Liver (tissue), 9 donors: ENCODE data around the gene ABAT. TPM values are rescaled to one million over a fixed set of nuclear protein-coding genes. Genes with fewer than 3 reads are reported as not detected.

Experiments used
- DNase-seq: peaks from one replicate; pipeline ENCODE4 v3.0.0-alpha.2; 2017; ENCODE audit warnings: low spot score
- H3K27ac ChIP-seq, 2 donors: one replicate each; pipeline ENCODE4 v1.7.0; 2013; ENCODE audit warnings: inconsistent platforms in 2 of 2, low read length in 2 of 2, control low read depth in 1 of 2, low read depth in 1 of 2, mild to moderate bottlenecking in 1 of 2
- H3K27me3 ChIP-seq, 4 donors: one replicate each; pipeline versions ENCODE4 v1.6.1 to v1.7.0; 2013; ENCODE audit warnings: low read length in 3 of 4, inconsistent platforms in 1 of 4, mild to moderate bottlenecking in 1 of 4, moderate library complexity in 1 of 4; ENCODE audit not compliant: control insufficient read depth in 4 of 4, insufficient read depth in 4 of 4
- H3K36me3 ChIP-seq, 4 donors: one replicate each; pipeline versions ENCODE4 v1.6.1 to v1.7.0; 2013; ENCODE audit warnings: low read length in 3 of 4, mild to moderate bottlenecking in 3 of 4, low read depth in 1 of 4, moderate library complexity in 1 of 4; ENCODE audit not compliant: control insufficient read depth in 4 of 4, insufficient read depth in 3 of 4
- H3K4me1 ChIP-seq, 4 donors: one replicate each; pipeline versions ENCODE4 v1.6.1 to v1.7.0; 2013; ENCODE audit warnings: low read length in 3 of 4, mild to moderate bottlenecking in 3 of 4, moderate library complexity in 1 of 4; ENCODE audit not compliant: control insufficient read depth in 4 of 4, insufficient read depth in 4 of 4
- H3K4me3 ChIP-seq, 3 donors: one replicate each; pipeline versions ENCODE4 v1.6.1 to v1.7.0; 2013; ENCODE audit warnings: low read length in 3 of 3, control low read depth in 1 of 3, low read depth in 1 of 3, mild to moderate bottlenecking in 1 of 3
- H3K9ac ChIP-seq, 2 donors: one replicate each; pipeline ENCODE4 v1.7.0; 2013; ENCODE audit warnings: low read length in 2 of 2, mild to moderate bottlenecking in 2 of 2, moderate library complexity in 2 of 2, control low read depth in 1 of 2, low read depth in 1 of 2
- H3K9me3 ChIP-seq, 4 donors: one replicate each; pipeline versions ENCODE4 v1.6.1 to v1.7.0; 2013; ENCODE audit warnings: low read length in 3 of 4; ENCODE audit not compliant: control insufficient read depth in 4 of 4
- EGR1 ChIP-seq, 2 donors: IDR thresholded peaks; 2 replicates each; pipeline ENCODE4 v1.6.1; 2016 to 2018; ENCODE audit warnings: antibody characterized with exemption in 2 of 2, low read depth in 2 of 2
- FOXA1 ChIP-seq: IDR thresholded peaks from 2 replicates; pipeline ENCODE4 v1.6.1; 2016; ENCODE audit warnings: antibody characterized with exemption
- FOXA2 ChIP-seq: IDR thresholded peaks from 2 replicates; pipeline ENCODE4 v1.6.1; 2016; ENCODE audit warnings: antibody characterized with exemption
- GABPA ChIP-seq, 2 donors: IDR thresholded peaks in 1 of 2; conservative IDR thresholded peaks in 1 of 2; 2 replicates each; pipeline ENCODE4 v1.6.1; 2016; ENCODE audit warnings: antibody characterized with exemption in 2 of 2, mild to moderate bottlenecking in 1 of 2, moderate library complexity in 1 of 2
- HNF4A ChIP-seq, 2 donors: conservative IDR thresholded peaks; 2 replicates each; pipeline ENCODE4 v1.6.1; 2016; ENCODE audit warnings: antibody characterized with exemption in 2 of 2, mild to moderate bottlenecking in 2 of 2
- HNF4G ChIP-seq: IDR thresholded peaks from 2 replicates; pipeline ENCODE4 v1.6.1; 2016; ENCODE audit warnings: antibody characterized with exemption
- JUND ChIP-seq, 2 donors: IDR thresholded peaks; 2 replicates each; pipeline ENCODE4 v1.6.1; 2016; ENCODE audit warnings: antibody characterized with exemption in 2 of 2
- MAX ChIP-seq: IDR thresholded peaks from 2 replicates; pipeline ENCODE4 v1.6.1; 2016; ENCODE audit warnings: antibody characterized with exemption
- NR2F2 ChIP-seq: IDR thresholded peaks from 2 replicates; pipeline ENCODE4 v1.6.1; 2016; ENCODE audit warnings: antibody characterized with exemption
- RAD21 ChIP-seq, 2 donors: IDR thresholded peaks; 2 replicates each; pipeline ENCODE4 v1.6.1; 2016; ENCODE audit warnings: antibody characterized with exemption in 2 of 2, mild to moderate bottlenecking in 2 of 2
- REST ChIP-seq: IDR thresholded peaks from 2 replicates; pipeline ENCODE4 v1.6.1; 2016; ENCODE audit warnings: antibody characterized with exemption, mild to moderate bottlenecking
- RXRA ChIP-seq, 2 donors: IDR thresholded peaks; 2 replicates each; pipeline ENCODE4 v1.6.1; 2017 to 2018; ENCODE audit warnings: antibody characterized with exemption in 2 of 2, mild to moderate bottlenecking in 1 of 2
- SP1 ChIP-seq: IDR thresholded peaks from 2 replicates; pipeline ENCODE4 v1.6.1; 2018; ENCODE audit warnings: antibody characterized with exemption, mild to moderate bottlenecking
- TAF1 ChIP-seq: conservative IDR thresholded peaks from 2 replicates; pipeline ENCODE4 v1.6.1; 2016; ENCODE audit warnings: antibody characterized with exemption, mild to moderate bottlenecking
- YY1 ChIP-seq: IDR thresholded peaks from 2 replicates; pipeline ENCODE4 v1.6.1; 2016; ENCODE audit warnings: antibody characterized with exemption, mild to moderate bottlenecking
- ZBTB33 ChIP-seq: IDR thresholded peaks from 2 replicates; pipeline ENCODE4 v1.6.1; 2016; ENCODE audit warnings: antibody characterized with exemption
- WGBS: extraction: QIAGEN DNeasy Blood & Tissue Kit; methylation state at CpG from one replicate; pipeline ENCODE4 v1.1.7; 2013; 5-methylcytosine and 5-hydroxymethylcytosine counted together
- polyA plus RNA-seq, 2 donors: library from polyadenylated mRNA; stranded (reverse) in 1 of 2; unstranded in 1 of 2; fragments of 200-250 nt in 1 of 2; fragments of >200 nt in 1 of 2; fragmentation: Nextera tagmentation in 1 of 2; extraction: Ambion mirVana in 1 of 2; gene quantifications; one replicate each; pipeline versions ENCODE4 v1.2.1 to v1.2.3, GENCODE V29; 2013 to 2015
- total RNA-seq, 2 donors: library from RNA; depleted of rRNA; stranded (reverse); fragments of >200 nt; gene quantifications; one replicate each; pipeline ENCODE4 v1.2.3, GENCODE V29; 2014
- TF ChIP-seq, protein P1 (sequence below): IDR thresholded peaks from 2 replicates; pipeline ENCODE4 v1.6.1; 2016; ENCODE audit warnings: antibody characterized with exemption
- TF ChIP-seq, protein P2 (sequence below): fragments of 150-350 bp; IDR thresholded peaks from 2 replicates; pipeline ENCODE4 v1.5.1; 2017; ENCODE audit warnings: improper control_type of control experiment, low read depth, low read length; ENCODE audit not compliant: missing input control
- donor health status: healthy.
- donor health status: healthy.
- donor health status: healthy.
- donor health status: healthy.
- donor health status: healthy.

The ABAT gene
- total and polyA plus RNA-seq, 4 donors: 52.4 to 205 (median 141) TPM

DNA sequence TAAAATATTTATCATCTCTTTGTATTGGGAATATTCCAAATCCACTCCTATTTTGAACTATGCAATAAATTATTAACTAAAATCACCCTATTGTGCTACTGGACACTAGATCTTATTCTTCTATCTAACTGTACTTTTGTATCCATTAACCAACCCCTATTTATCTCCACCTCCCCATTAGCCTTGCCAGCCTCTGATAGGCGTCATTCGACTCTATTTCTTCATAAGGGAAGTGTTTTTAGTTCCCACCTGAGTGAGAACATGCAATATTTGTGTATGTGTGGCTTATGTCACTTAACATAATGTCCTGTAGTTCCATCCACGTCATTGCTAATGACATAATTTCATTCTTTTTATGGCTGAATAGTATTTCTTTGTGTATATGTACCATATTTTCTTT is 99.1 kb downstream of the ABAT start (continued):
- TF ChIP-seq SP1: no peak

DNA sequence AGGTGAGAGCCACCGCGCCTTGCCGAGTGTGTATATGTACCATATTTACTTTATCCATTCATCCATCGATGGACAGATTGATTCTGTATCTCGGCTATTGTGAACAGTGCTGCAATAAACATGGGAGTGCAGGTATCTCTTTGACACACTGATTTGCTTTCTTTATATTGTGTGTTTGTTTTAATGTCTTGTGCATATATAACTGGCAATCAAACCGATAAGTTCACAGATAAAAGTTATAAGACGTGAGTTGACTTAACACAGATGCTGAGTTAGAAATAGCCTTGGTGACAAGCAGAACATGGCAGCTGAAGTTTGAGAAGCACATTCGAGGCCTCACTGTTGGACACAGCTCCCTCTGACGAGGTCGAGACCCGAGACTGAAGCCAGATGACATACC is 99.8 kb downstream of the ABAT start:
- TF ChIP-seq REST: no peak
- no peak for TF ChIP-seq FOXA2
- TF ChIP-seq HNF4A (conservative IDR thresholded peaks at IDR 0.05): no peak
- TF ChIP-seq GABPA (IDR thresholded peaks at IDR 0.05 in 1 of 2, conservative IDR thresholded peaks at IDR 0.05 in 1 of 2): no peak
- no peak for TF ChIP-seq RAD21 (IDR thresholded peaks at IDR 0.05)
- TF ChIP-seq EGR1 (IDR thresholded peaks at IDR 0.05; ENCODE audit: low read depth in 2 of 2): no peak
- TF ChIP-seq RXRA (IDR thresholded peaks at IDR 0.05): no peak
- TF ChIP-seq JUND (IDR thresholded peaks at IDR 0.05): no peak
- no peak for TF ChIP-seq HNF4G
- TF ChIP-seq, protein P1, sequence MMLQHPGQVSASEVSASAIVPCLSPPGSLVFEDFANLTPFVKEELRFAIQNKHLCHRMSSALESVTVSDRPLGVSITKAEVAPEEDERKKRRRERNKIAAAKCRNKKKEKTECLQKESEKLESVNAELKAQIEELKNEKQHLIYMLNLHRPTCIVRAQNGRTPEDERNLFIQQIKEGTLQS: no peak
- TF ChIP-seq SP1: no peak
- TF ChIP-seq ZBTB33: no peak
- no peak for TF ChIP-seq FOXA1
- TF ChIP-seq NR2F2: no peak
- TF ChIP-seq, protein P2, sequence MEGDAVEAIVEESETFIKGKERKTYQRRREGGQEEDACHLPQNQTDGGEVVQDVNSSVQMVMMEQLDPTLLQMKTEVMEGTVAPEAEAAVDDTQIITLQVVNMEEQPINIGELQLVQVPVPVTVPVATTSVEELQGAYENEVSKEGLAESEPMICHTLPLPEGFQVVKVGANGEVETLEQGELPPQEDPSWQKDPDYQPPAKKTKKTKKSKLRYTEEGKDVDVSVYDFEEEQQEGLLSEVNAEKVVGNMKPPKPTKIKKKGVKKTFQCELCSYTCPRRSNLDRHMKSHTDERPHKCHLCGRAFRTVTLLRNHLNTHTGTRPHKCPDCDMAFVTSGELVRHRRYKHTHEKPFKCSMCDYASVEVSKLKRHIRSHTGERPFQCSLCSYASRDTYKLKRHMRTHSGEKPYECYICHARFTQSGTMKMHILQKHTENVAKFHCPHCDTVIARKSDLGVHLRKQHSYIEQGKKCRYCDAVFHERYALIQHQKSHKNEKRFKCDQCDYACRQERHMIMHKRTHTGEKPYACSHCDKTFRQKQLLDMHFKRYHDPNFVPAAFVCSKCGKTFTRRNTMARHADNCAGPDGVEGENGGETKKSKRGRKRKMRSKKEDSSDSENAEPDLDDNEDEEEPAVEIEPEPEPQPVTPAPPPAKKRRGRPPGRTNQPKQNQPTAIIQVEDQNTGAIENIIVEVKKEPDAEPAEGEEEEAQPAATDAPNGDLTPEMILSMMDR: no peak
- TF ChIP-seq MAX: no peak
- TF ChIP-seq YY1: no peak
- no peak for TF ChIP-seq TAF1
- Histone ChIP-seq H3K27ac (no peak overlapping the region), H3K9ac (no peak overlapping the region), H3K9me3 (no peaks in the 10 kb centered on the region), H3K27me3 (no peaks in the 10 kb centered on the region), H3K36me3 (peaks cover 19 to 84% (median 53%) of the 10 kb centered on the region in 4 donors), H3K4me1 (no peaks in the 10 kb centered on the region), H3K4me3 (no peak overlapping the region)
- 86% methylated on average over 11 of the region's 11 CpGs for WGBS
- no peak for DNase-seq
